Measurements from ENCODE around the gene TRIM2.

DNA sequence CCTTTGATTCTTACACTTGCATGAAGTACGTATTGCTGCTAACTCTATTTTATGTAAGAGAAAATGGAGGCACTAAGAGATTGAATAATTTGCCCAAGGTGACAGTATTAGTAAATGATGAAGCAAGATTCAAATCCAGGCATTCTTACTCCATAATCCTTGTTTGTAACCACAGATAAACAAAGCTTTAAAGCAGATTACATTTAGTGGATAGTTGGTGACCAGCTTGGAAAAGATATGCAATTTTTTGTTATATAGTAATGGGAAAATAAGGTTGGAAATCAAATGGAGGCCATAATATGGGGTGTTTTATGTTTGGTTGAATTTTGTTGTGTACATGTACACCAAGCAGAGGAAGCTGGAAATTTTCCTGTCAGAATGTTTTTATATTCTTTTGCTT is 171.1 kb downstream of the TRIM2 start:
- TF ChIP-seq, protein P1, sequence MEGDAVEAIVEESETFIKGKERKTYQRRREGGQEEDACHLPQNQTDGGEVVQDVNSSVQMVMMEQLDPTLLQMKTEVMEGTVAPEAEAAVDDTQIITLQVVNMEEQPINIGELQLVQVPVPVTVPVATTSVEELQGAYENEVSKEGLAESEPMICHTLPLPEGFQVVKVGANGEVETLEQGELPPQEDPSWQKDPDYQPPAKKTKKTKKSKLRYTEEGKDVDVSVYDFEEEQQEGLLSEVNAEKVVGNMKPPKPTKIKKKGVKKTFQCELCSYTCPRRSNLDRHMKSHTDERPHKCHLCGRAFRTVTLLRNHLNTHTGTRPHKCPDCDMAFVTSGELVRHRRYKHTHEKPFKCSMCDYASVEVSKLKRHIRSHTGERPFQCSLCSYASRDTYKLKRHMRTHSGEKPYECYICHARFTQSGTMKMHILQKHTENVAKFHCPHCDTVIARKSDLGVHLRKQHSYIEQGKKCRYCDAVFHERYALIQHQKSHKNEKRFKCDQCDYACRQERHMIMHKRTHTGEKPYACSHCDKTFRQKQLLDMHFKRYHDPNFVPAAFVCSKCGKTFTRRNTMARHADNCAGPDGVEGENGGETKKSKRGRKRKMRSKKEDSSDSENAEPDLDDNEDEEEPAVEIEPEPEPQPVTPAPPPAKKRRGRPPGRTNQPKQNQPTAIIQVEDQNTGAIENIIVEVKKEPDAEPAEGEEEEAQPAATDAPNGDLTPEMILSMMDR (IDR thresholded peaks at IDR 0.05; ENCODE audit: low read depth, low read length, poor library complexity, severe bottlenecking), result no peak
- no peak for TF ChIP-seq EZH2phosphoT487 (IDR thresholded peaks at IDR 0.05; ENCODE audit: borderline replicate concordance, low read length)

All from DOHH2 (cell line).